Muscle layer of duodenum (tissue), 2 donors: Measurements from ENCODE around the gene L3MBTL2.
"Not testable (repeated sequence)": the region's sequence is repeated elsewhere in the genome, so short reads cannot be mapped to it uniquely, and the experiment has no call there.

Source experiments
- H3K27ac ChIP-seq: one replicate; pipeline ENCODE4 v1.7.0; 2013; ENCODE audit warnings: mild to moderate bottlenecking, low read length
- H3K27me3 ChIP-seq: one replicate; pipeline ENCODE4 v1.7.0; 2013; ENCODE audit warnings: low read depth, mild to moderate bottlenecking, control low read depth, low read length
- H3K36me3 ChIP-seq, 2 donors: one replicate each; pipeline ENCODE4 v1.7.0; 2013; ENCODE audit warnings: low read length in 2 of 2, control low read depth in 1 of 2, mild to moderate bottlenecking in 1 of 2; ENCODE audit not compliant: insufficient read depth in 2 of 2, control insufficient read depth in 1 of 2
- H3K4me1 ChIP-seq, 2 donors: one replicate each; pipeline ENCODE4 v1.7.0; 2013; ENCODE audit warnings: low read length in 2 of 2, mild to moderate bottlenecking in 2 of 2, control low read depth in 1 of 2, moderate library complexity in 1 of 2; ENCODE audit not compliant: insufficient read depth in 2 of 2, control insufficient read depth in 1 of 2
- H3K4me3 ChIP-seq, 2 donors: one replicate each; pipeline ENCODE4 v1.7.0; 2013; ENCODE audit warnings: low read length in 2 of 2, low read depth in 1 of 2, mild to moderate bottlenecking in 1 of 2
- H3K9me3 ChIP-seq, 2 donors: one replicate each; pipeline ENCODE4 v1.7.0; 2013; ENCODE audit warnings: low read length in 2 of 2, control low read depth in 1 of 2, mild to moderate bottlenecking in 1 of 2; ENCODE audit not compliant: control insufficient read depth in 1 of 2
- donor health status: healthy.

Gene L3MBTL2

GRCh38 chr22:41245917-41246499 lies 40.9 kb downstream of the L3MBTL2 start:
- Histone ChIP-seq H3K9me3 (no peaks in the 10 kb centered on the region), H3K4me1 (no peaks in the 10 kb centered on the region), H3K36me3 (peaks cover 23 to 51% of the 10 kb centered on the region in 2 donors), H3K4me3 (no peak overlapping the region), H3K27me3 (no peaks in the 10 kb centered on the region), H3K27ac (no peak overlapping the region)

- no peaks in the 10 kb centered on the region for H3K9me3 ChIP-seq
- no peak overlapping the region for H3K4me3 ChIP-seq
- no peak overlapping the region for H3K27ac ChIP-seq
- H3K36me3 ChIP-seq = peaks cover 29 to 67% of the 10 kb centered on the region in 2 donors
- no peaks in the 10 kb centered on the region for H3K4me1 ChIP-seq
- H3K27me3 ChIP-seq = no peaks in the 10 kb centered on the region
These were observed 42.6 kb downstream of the L3MBTL2 start for GRCh38 chr22:41247703-41248102.

DNA sequence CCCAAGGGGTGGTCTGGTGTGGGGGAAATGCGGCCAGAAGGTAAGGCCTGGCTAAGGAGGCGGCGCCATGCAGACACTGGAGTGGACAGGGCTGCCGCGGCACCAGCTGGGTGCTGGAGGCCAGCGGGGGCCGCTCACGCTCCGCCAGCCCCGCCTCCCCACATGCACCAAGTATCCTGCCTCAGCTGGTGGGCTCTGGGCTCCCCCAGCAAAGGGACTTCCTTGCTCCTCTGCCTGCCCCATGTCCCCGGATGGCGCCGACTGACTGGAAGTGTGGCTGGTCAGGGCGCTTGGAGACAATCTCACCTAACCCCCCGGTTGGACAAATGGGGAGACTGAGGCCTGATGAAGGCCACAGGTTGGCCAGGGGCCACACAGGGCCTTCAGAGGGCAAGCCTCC lies 43.2 kb downstream of the L3MBTL2 start:
- H3K27ac ChIP-seq = no peak overlapping the region
- H3K4me3 ChIP-seq = no peak overlapping the region
- no peaks in the 10 kb centered on the region for H3K9me3 ChIP-seq
- H3K27me3 ChIP-seq = no peaks in the 10 kb centered on the region
- no peaks in the 10 kb centered on the region for H3K4me1 ChIP-seq
- H3K36me3 ChIP-seq = peaks cover 29 to 73% of the 10 kb centered on the region in 2 donors

DNA sequence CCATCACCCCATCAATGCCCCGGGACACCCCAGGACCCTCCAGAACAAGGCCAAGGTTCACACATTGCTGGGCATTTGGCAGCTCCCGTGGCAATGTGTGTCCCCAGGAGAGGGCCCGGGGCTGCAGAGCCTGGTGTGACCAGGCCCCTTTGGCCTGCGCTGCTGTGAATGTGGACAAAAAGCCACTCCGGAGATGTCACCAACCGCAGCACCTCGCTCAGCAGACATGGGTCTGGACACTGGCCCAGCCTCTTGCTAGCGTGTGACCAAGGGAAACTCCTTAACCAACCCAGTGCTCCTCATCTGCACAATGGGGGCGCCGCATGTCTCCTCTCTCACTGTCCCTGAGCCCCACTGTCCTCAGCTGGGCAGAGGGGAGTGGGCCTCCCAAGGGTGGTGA lies 43.6 kb downstream of the L3MBTL2 start:
- H3K27ac ChIP-seq = no peak overlapping the region
- H3K4me3 ChIP-seq = no peak overlapping the region
- H3K4me1 ChIP-seq = no peaks in the 10 kb centered on the region
- H3K27me3 ChIP-seq = no peaks in the 10 kb centered on the region
- peaks cover 29 to 77% of the 10 kb centered on the region in 2 donors for H3K36me3 ChIP-seq
- H3K9me3 ChIP-seq = no peaks in the 10 kb centered on the region

DNA sequence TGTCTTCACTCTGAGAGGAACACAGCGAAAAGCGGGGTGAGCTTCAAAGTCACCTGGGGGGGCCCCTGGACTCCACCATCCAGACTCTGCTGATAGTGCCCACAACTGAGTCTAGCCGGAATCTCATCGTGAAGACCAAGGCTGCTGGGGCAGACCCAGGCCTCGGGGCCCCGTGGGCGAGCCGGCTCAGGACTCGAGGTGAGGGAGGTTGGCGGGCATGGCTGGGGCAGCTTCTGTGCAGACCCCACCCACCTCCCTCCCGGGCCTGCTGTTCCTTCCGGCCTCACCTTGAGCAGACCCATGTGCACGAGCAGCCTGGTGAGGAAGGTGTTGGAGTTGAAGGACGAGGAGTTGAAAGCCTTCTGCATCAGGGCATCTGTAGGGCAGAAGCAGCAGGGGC lies 44.3 kb downstream of the L3MBTL2 start:
- Histone ChIP-seq H3K36me3 (peaks cover 29 to 83% of the 10 kb centered on the region in 2 donors), H3K27me3 (no peaks in the 10 kb centered on the region), H3K4me1 (no peaks in the 10 kb centered on the region), H3K9me3 (no peaks in the 10 kb centered on the region), H3K27ac (no peak overlapping the region), H3K4me3 (no peak overlapping the region)

GRCh38 chr22:41250127-41250526 lies 45.0 kb downstream of the L3MBTL2 start:
- no peaks in the 10 kb centered on the region for H3K27me3 ChIP-seq
- H3K9me3 ChIP-seq = no peaks in the 10 kb centered on the region
- no peak overlapping the region for H3K4me3 ChIP-seq
- H3K36me3 ChIP-seq = peaks cover 29 to 87% of the 10 kb centered on the region in 2 donors
- no peaks in the 10 kb centered on the region for H3K4me1 ChIP-seq
- H3K27ac ChIP-seq = no peak overlapping the region

- Histone ChIP-seq H3K4me1 (peaks cover 0 to 4% of the 10 kb centered on the region in 2 donors), H3K27me3 (no peaks in the 10 kb centered on the region), H3K27ac (no peak overlapping the region), H3K9me3 (no peaks in the 10 kb centered on the region), H3K4me3 (no peak overlapping the region), H3K36me3 (peaks cover 33 to 82% of the 10 kb centered on the region in 2 donors)
These were observed 47.3 kb downstream of the L3MBTL2 start for GRCh38 chr22:41252365-41252764.

- peaks cover 0 to 4% of the 10 kb centered on the region in 2 donors for H3K4me1 ChIP-seq
- H3K4me3 ChIP-seq = no peak overlapping the region
- H3K27me3 ChIP-seq = no peaks in the 10 kb centered on the region
- H3K36me3 ChIP-seq = peaks cover 34 to 83% of the 10 kb centered on the region in 2 donors
- H3K9me3 ChIP-seq = no peaks in the 10 kb centered on the region
- H3K27ac ChIP-seq = no peak overlapping the region
These were observed 49.1 kb downstream of the L3MBTL2 start for GRCh38 chr22:41254230-41254629.

- H3K36me3 ChIP-seq = peaks cover 27 to 83% of the 10 kb centered on the region in 2 donors
- H3K4me1 ChIP-seq = peaks cover 0 to 4% of the 10 kb centered on the region in 2 donors
- H3K27ac ChIP-seq = no peak overlapping the region
- H3K27me3 ChIP-seq = no peaks in the 10 kb centered on the region
- no peak overlapping the region for H3K4me3 ChIP-seq
- H3K9me3 ChIP-seq = no peaks in the 10 kb centered on the region
These were observed 51.4 kb downstream of the L3MBTL2 start for GRCh38 chr22:41256254-41257253.

DNA sequence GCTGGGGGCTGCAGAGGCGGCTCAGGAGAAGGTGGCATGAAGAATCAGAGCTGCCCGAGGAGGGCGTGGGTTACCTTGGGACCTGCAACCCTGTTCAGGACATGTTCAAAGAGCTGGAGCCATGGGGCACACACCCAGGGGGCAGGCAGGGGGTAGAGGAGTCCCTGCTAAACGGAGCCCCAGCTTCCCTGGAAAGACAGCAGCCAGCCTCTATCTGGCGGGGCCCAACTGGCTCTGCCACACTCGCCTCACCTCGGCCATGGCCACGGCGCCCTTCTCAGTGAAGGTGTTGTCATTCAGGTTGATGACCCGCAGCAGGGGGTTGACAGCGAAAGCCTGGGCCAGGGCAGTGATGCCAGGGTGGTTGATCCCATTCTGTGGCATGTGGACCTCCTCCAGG lies 52.6 kb downstream of the L3MBTL2 start:
- H3K36me3 ChIP-seq = peaks cover 37 to 85% of the 10 kb centered on the region in 2 donors
- no peak overlapping the region for H3K4me3 ChIP-seq
- H3K27ac ChIP-seq = no peak overlapping the region
- H3K4me1 ChIP-seq = peaks cover 0 to 4% of the 10 kb centered on the region in 2 donors
- no peaks in the 10 kb centered on the region for H3K27me3 ChIP-seq
- no peaks in the 10 kb centered on the region for H3K9me3 ChIP-seq

DNA sequence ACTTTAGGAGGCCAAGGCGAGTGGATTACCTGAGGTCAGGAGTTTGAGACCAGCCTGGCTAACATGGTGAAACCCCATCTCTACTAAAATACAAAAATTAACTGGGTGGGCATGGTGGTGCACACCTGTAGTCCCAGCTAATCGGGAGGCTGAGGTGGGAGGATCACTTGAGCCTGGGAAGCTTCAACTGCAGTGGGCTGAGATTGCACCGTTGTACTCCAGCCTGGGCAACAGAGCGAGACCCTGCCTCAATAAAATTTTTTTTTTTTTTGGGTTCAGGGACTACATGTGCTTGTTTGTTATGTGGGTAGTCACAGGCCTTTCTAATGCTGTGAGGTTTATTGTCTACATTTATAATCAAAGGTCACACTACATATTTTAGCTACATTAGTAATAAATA lies 54.6 kb downstream of the L3MBTL2 start:
- H3K36me3 ChIP-seq = peaks cover 55 to 88% of the 10 kb centered on the region in 2 donors
- not testable (repeated sequence) for H3K27me3 ChIP-seq, H3K4me1 ChIP-seq, H3K4me3 ChIP-seq, H3K27ac ChIP-seq, H3K9me3 ChIP-seq
